ENCODE measurements around the gene ZNF136. TPM values are rescaled to one million over a fixed set of nuclear protein-coding genes. Genes with fewer than 3 reads are reported as not detected.

ZNF136 gene
- total RNA-seq, 1 experiment from 2014 or later, result 4.0 TPM

DNA sequence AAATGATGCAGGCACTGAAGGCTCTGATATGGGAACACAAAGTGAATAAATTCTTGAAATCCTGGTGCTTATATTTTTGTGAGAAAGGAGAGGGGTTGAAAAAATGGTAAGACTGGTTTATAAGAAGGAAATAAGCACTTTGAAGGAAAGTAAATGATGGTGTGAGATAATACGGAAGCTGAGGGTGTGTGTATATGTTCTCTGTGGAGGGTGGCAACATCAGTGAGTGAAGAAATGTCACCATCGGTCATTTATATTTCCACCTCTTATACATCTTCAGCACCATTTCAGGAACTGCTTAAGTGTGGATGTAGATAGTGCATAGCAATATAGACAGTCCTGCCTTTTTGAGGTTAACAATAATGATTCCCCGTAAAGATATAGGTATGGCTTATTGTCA lies 17.5 kb downstream of the ZNF136 start:
- ChIA-PET CTCF (no interaction called here), RAD21 (ENCODE audit: low non-redundant PET in 1 of 2, low total read pairs in 2 of 2, uncharacterized antibody in 2 of 2, unreplicated experiment in 2 of 2) (interaction anchor here in 1 of 2 experiments (0.5 kb wide), 1 partner anchor 16 kb away, joined by 3 read pairs; no protein-coding TSS in a partner anchor), POLR2A (no interaction called here)
- Histone ChIP-seq H3K9me2 (ENCODE audit: insufficient read depth) (no peaks in the 10 kb centered on the region), H3K9me3 (ENCODE audit: control insufficient read depth in 1 of 2, insufficient read depth in 1 of 2, low read depth in 1 of 2, low read length in 2 of 2) (peaks cover 16 to 27% of the 10 kb centered on the region in 2 experiments; a peak in 3 of 4 replicates), H2AFZ (ENCODE audit: low read depth, low read length, poor library complexity, severe bottlenecking) (no peak overlapping the region), H3K4me2 (ENCODE audit: low read length) (no peak overlapping the region), H3K36me3 (ENCODE audit: control insufficient read depth in 1 of 2, insufficient read depth in 2 of 2, low read length in 2 of 2) (no peaks in the 10 kb centered on the region), H4K20me1 (ENCODE audit: insufficient read depth) (no peaks in the 10 kb centered on the region), H3K27ac (ENCODE audit: low read depth, low read length) (no peak overlapping the region), H3K79me2 (ENCODE audit: insufficient read depth, low read length) (0 out of 2 replicates have a peak, but pooled peaks cover 2% of the 10 kb centered on the region), H3K4me3 (replicated peaks in 1 of 2; ENCODE audit: low read depth in 1 of 2, low read length in 2 of 2) (no peak overlapping the region), H3K27me3 (ENCODE audit: insufficient read depth, low read length) (no peaks in the 10 kb centered on the region), H3K9ac (ENCODE audit: low read length) (no peak overlapping the region), H3K4me1 (ENCODE audit: control insufficient read depth in 1 of 2, insufficient read depth in 2 of 2, low read length in 2 of 2) (no peaks in the 10 kb centered on the region)
- TF ChIP-seq EZH2phosphoT487 (IDR thresholded peaks at IDR 0.05; ENCODE audit: borderline replicate concordance) (no peak), POLR2AphosphoS5 (IDR thresholded peaks at IDR 0.05; ENCODE audit: low read depth, low read length) (no peak), REST (IDR thresholded peaks at IDR 0.05; ENCODE audit: low read depth) (no peak), ZBTB33 (IDR thresholded peaks at IDR 0.05; ENCODE audit: extremely low read depth, insufficient replicate concordance, low read length) (no peak), SRF (IDR thresholded peaks at IDR 0.05; ENCODE audit: low read depth) (no peak), EZH2 (IDR thresholded peaks at IDR 0.05) (no peak), SIN3A (IDR thresholded peaks at IDR 0.05; ENCODE audit: low read depth) (no peak), CBX3 (IDR thresholded peaks at IDR 0.05; ENCODE audit: low read depth) (no peak), RAD21 (IDR thresholded peaks at IDR 0.05; ENCODE audit: low read depth) (no peak), JUND (IDR thresholded peaks at IDR 0.05) (no peak), CEBPB (IDR thresholded peaks at IDR 0.05; ENCODE audit: low read depth) (no peak), SP1 (IDR thresholded peaks at IDR 0.05; ENCODE audit: low read depth) (no peak), TCF7L2 (IDR thresholded peaks at IDR 0.05; ENCODE audit: borderline replicate concordance, extremely low read depth, insufficient read depth, insufficient read length) (no peak), FOSL1 (IDR thresholded peaks at IDR 0.05; ENCODE audit: low read depth) (no peak), ZFX (IDR thresholded peaks at IDR 0.05) (no peak), YY1 (IDR thresholded peaks at IDR 0.05; ENCODE audit: extremely low read depth, insufficient replicate concordance, low read depth, low read length) (no peak), EGR1 (IDR thresholded peaks at IDR 0.05; ENCODE audit: low read depth) (no peak)
- TF ChIP-seq, protein P1, sequence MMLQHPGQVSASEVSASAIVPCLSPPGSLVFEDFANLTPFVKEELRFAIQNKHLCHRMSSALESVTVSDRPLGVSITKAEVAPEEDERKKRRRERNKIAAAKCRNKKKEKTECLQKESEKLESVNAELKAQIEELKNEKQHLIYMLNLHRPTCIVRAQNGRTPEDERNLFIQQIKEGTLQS (IDR thresholded peaks at IDR 0.05), result no peak
- TF ChIP-seq, protein P2, sequence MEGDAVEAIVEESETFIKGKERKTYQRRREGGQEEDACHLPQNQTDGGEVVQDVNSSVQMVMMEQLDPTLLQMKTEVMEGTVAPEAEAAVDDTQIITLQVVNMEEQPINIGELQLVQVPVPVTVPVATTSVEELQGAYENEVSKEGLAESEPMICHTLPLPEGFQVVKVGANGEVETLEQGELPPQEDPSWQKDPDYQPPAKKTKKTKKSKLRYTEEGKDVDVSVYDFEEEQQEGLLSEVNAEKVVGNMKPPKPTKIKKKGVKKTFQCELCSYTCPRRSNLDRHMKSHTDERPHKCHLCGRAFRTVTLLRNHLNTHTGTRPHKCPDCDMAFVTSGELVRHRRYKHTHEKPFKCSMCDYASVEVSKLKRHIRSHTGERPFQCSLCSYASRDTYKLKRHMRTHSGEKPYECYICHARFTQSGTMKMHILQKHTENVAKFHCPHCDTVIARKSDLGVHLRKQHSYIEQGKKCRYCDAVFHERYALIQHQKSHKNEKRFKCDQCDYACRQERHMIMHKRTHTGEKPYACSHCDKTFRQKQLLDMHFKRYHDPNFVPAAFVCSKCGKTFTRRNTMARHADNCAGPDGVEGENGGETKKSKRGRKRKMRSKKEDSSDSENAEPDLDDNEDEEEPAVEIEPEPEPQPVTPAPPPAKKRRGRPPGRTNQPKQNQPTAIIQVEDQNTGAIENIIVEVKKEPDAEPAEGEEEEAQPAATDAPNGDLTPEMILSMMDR (IDR thresholded peaks at IDR 0.05 in 2 of 3, conservative IDR thresholded peaks at IDR 0.05 in 1 of 3; ENCODE audit: borderline replicate concordance in 1 of 3, insufficient read depth in 1 of 3, low read depth in 2 of 3, low read length in 2 of 3), result no peak
- BruUV-seq (replicated peaks), result no TSS peak
- ATAC-seq (no peak), DNase-seq (ENCODE audit: low read depth, low spot score) (no peak)
- intact Hi-C loops (cut with micrococcal nuclease), result no loop called here

Measured in HCT116 (cell line).